ENCODE measurements around the gene YWHAG. TPM values are rescaled to one million over a fixed set of nuclear protein-coding genes. Genes with fewer than 3 reads are reported as not detected.

Gene YWHAG
- total and polyA plus RNA-seq, 9 of the 15 experiments (the other 6 are each of a cell fraction or from before 2014, with no cell fraction given): 30.4 to 246 (median 94.5) TPM

GRCh38 chr7:76327610-76328009 is 31.2 kb downstream of the YWHAG start (continued):
- no peak for TF ChIP-seq HINFP (tag; conservative IDR thresholded peaks at IDR 0.05; ENCODE audit: low read depth)
- TF ChIP-seq PPARD (CRISPR knock-in tag; IDR thresholded peaks at IDR 0.05): no peak
- TF ChIP-seq MBD2 (IDR thresholded peaks at IDR 0.05; ENCODE audit: borderline replicate concordance, low read depth): no peak
- no peak for TF ChIP-seq SRSF3 (IDR thresholded peaks at IDR 0.05; ENCODE audit: insufficient read depth, low read length)
- TF ChIP-seq ZNF175 (CRISPR knock-in tag; IDR thresholded peaks at IDR 0.05; ENCODE audit: low read depth): no peak
- no peak for TF ChIP-seq FOXM1 (IDR thresholded peaks at IDR 0.05; ENCODE audit: low read depth)
- TF ChIP-seq FOXM1 (CRISPR knock-in tag; IDR thresholded peaks at IDR 0.05; ENCODE audit: low read depth): no peak
- no peak for TF ChIP-seq TEAD1 (CRISPR knock-in tag; IDR thresholded peaks at IDR 0.05)
- peak; percentile 73 for TF ChIP-seq ARID1B (IDR thresholded peaks at IDR 0.05)
- TF ChIP-seq LCOR (CRISPR knock-in tag; IDR thresholded peaks at IDR 0.05): peak; percentile 80; the same call in 1 of the 2 replicates
- peak; percentile 76 for TF ChIP-seq VEZF1 (CRISPR knock-in tag; IDR thresholded peaks at IDR 0.05)
- peak; percentile 36; the same call in 1 of the 2 replicates for TF ChIP-seq EP300 (IDR thresholded peaks at IDR 0.05; ENCODE audit: low read length)
- no peak for TF ChIP-seq ZNF311 (CRISPR knock-in tag; IDR thresholded peaks at IDR 0.05)
- TF ChIP-seq RFX1 (IDR thresholded peaks at IDR 0.05): no peak
- TF ChIP-seq HES1 (IDR thresholded peaks at IDR 0.05; ENCODE audit: low read depth): no peak
- TF ChIP-seq RB1 (IDR thresholded peaks at IDR 0.05; ENCODE audit: low read depth): no peak
- no peak for TF ChIP-seq GABPB1 (CRISPR knock-in tag; IDR thresholded peaks at IDR 0.05)
- no peak for TF ChIP-seq NR2F6 (CRISPR knock-in tag; IDR thresholded peaks at IDR 0.05)
- TF ChIP-seq CBFA2T3 (IDR thresholded peaks at IDR 0.05): peak; percentile 60; the same call in 1 of the 2 replicates
- no peak for TF ChIP-seq CSDE1 (IDR thresholded peaks at IDR 0.05)
- no peak for TF ChIP-seq ILF3 (IDR thresholded peaks at IDR 0.05; ENCODE audit: borderline replicate concordance)
- TF ChIP-seq NCOA4 (IDR thresholded peaks at IDR 0.05; ENCODE audit: partially characterized antibody): no peak
- TF ChIP-seq, protein P1, sequence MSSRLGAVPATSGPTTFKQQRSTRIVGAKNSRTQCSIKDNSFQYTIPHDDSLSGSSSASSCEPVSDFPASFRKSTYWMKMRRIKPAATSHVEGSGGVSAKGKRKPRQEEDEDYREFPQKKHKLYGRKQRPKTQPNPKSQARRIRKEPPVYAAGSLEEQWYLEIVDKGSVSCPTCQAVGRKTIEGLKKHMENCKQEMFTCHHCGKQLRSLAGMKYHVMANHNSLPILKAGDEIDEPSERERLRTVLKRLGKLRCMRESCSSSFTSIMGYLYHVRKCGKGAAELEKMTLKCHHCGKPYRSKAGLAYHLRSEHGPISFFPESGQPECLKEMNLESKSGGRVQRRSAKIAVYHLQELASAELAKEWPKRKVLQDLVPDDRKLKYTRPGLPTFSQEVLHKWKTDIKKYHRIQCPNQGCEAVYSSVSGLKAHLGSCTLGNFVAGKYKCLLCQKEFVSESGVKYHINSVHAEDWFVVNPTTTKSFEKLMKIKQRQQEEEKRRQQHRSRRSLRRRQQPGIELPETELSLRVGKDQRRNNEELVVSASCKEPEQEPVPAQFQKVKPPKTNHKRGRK (tag; IDR thresholded peaks at IDR 0.05): no peak
- no peak for TF ChIP-seq TAF7 (tag; IDR thresholded peaks at IDR 0.05)
- TF ChIP-seq FOSL1 (tag; conservative IDR thresholded peaks at IDR 0.05): no peak
- TF ChIP-seq MXI1 (IDR thresholded peaks at IDR 0.05; ENCODE audit: low read depth, low read length): no peak
- no peak for TF ChIP-seq ZNF830 (CRISPR knock-in tag; IDR thresholded peaks at IDR 0.05)
- no peak for TF ChIP-seq HMG20A (CRISPR knock-in tag; conservative IDR thresholded peaks at IDR 0.05)
